H9 (cell line): Measurements from ENCODE around the gene PGA4. TPM values are rescaled to one million over a fixed set of nuclear protein-coding genes. Genes with fewer than 3 reads are reported as not detected.

Source experiments
- DNase-seq: peaks from one replicate; pipeline ENCODE4 v3.0.0-alpha.2; 2017
- H2AFZ ChIP-seq: one replicate; pipeline ENCODE4 v1.6.1; 2013; ENCODE audit warnings: mild to moderate bottlenecking, low read length, control low read depth, moderate library complexity
- H2AK5ac ChIP-seq: 2 replicates; pipeline ENCODE4 v1.6.1; 2013; ENCODE audit warnings: low read length, control low read depth, mixed read lengths; ENCODE audit not compliant: insufficient read length
- H2BK120ac ChIP-seq: one replicate; pipeline ENCODE4 v1.6.1; 2013; ENCODE audit warnings: low read depth, mild to moderate bottlenecking, low read length, control low read depth, inconsistent platforms; ENCODE audit not compliant: poor library complexity, severe bottlenecking
- H2BK12ac ChIP-seq: 2 replicates; pipeline ENCODE4 v1.6.1; 2013; ENCODE audit warnings: low read length, control low read depth, mixed read lengths, low read depth; ENCODE audit not compliant: insufficient read length
- H2BK15ac ChIP-seq: 2 replicates; pipeline ENCODE4 v1.6.1; 2013; ENCODE audit warnings: low read depth, low read length, control low read depth
- H2BK20ac ChIP-seq: one replicate; pipeline ENCODE4 v1.6.1; 2013; ENCODE audit warnings: low read depth, mild to moderate bottlenecking, low read length, control low read depth, inconsistent platforms; ENCODE audit not compliant: poor library complexity, severe bottlenecking
- H2BK5ac ChIP-seq: 2 replicates; pipeline ENCODE4 v1.6.1; 2013; ENCODE audit warnings: low read length, control low read depth, mixed read lengths; ENCODE audit not compliant: insufficient read length
- H3K14ac ChIP-seq: 2 replicates; pipeline ENCODE4 v1.6.1; 2013; ENCODE audit warnings: low read length, control low read depth; ENCODE audit not compliant: insufficient read depth
- H3K18ac ChIP-seq: 2 replicates; pipeline ENCODE4 v1.6.1; 2013; ENCODE audit warnings: low read depth, mild to moderate bottlenecking, mixed read lengths, low read length, control low read depth; ENCODE audit not compliant: insufficient read length
- H3K23ac ChIP-seq: 2 replicates; pipeline ENCODE4 v1.6.1; 2013; ENCODE audit warnings: low read length, control low read depth, mixed read lengths, low read depth; ENCODE audit not compliant: insufficient read length
- H3K23me2 ChIP-seq: 2 replicates; pipeline ENCODE4 v1.6.1; 2013; ENCODE audit warnings: low read depth, mild to moderate bottlenecking, mixed read lengths, low read length, control low read depth; ENCODE audit not compliant: insufficient read length, poor library complexity, severe bottlenecking
- H3K27ac ChIP-seq: 2 replicates; pipeline ENCODE4 v1.5.1; 2013; ENCODE audit warnings: low read length, control low read depth, mixed read lengths, low read depth; ENCODE audit not compliant: insufficient read length
- H3K27me3 ChIP-seq: 2 replicates; pipeline ENCODE4 v1.6.1; 2013; ENCODE audit warnings: low read length, control low read depth, inconsistent platforms; ENCODE audit not compliant: insufficient read depth
- H3K4ac ChIP-seq: 2 replicates; pipeline ENCODE4 v1.6.1; 2013; ENCODE audit warnings: low read depth, mild to moderate bottlenecking, control low read depth, inconsistent platforms, low read length, moderate library complexity
- H3K4me1 ChIP-seq: 2 replicates; pipeline ENCODE4 v1.6.1; 2013; ENCODE audit warnings: low read length, control low read depth, inconsistent platforms; ENCODE audit not compliant: insufficient read depth
- H3K4me2 ChIP-seq: 2 replicates; pipeline ENCODE4 v1.6.1; 2013; ENCODE audit warnings: low read length, control low read depth, mixed read lengths; ENCODE audit not compliant: insufficient read length, insufficient read depth
- H3K56ac ChIP-seq: 2 replicates; pipeline ENCODE4 v1.6.1; 2013; ENCODE audit warnings: low read depth, mild to moderate bottlenecking, mixed read lengths, low read length, control low read depth; ENCODE audit not compliant: insufficient read length
- H3K79me1 ChIP-seq: 2 replicates; pipeline ENCODE4 v1.6.1; 2013; ENCODE audit warnings: low read depth, mild to moderate bottlenecking, moderate library complexity, low read length, control low read depth, inconsistent platforms; ENCODE audit not compliant: insufficient read depth, poor library complexity, severe bottlenecking
- H3K79me2 ChIP-seq: 2 replicates; pipeline ENCODE4 v1.6.1; 2013; ENCODE audit warnings: low read length, control low read depth, inconsistent platforms; ENCODE audit not compliant: insufficient read depth
- H3K9ac ChIP-seq: 2 replicates; pipeline ENCODE4 v1.6.1; 2013; ENCODE audit warnings: low read length, control low read depth, mixed read lengths; ENCODE audit not compliant: insufficient read length; ENCODE audit errors: extremely low read depth
- H3K9me3 ChIP-seq: one replicate; pipeline ENCODE4 v1.6.1; 2013; ENCODE audit warnings: low read depth, low read length, inconsistent platforms; ENCODE audit not compliant: control insufficient read depth
- H3T11ph ChIP-seq: one replicate; pipeline ENCODE4 v1.6.1; 2013; ENCODE audit warnings: mild to moderate bottlenecking, low read length, control low read depth, inconsistent platforms
- H4K20me1 ChIP-seq: one replicate; pipeline ENCODE4 v1.6.1; 2013; ENCODE audit not compliant: control insufficient read depth, insufficient read length, insufficient read depth
- H4K5ac ChIP-seq: 2 replicates; pipeline ENCODE4 v1.6.1; 2013; ENCODE audit warnings: low read depth, mild to moderate bottlenecking, mixed read lengths, low read length, control low read depth; ENCODE audit not compliant: insufficient read length
- H4K8ac ChIP-seq: replicated peaks from 2 replicates; pipeline ENCODE4 v1.6.1; 2013; ENCODE audit warnings: low read length, control low read depth, mixed read lengths, low read depth; ENCODE audit not compliant: insufficient read length
- H4K91ac ChIP-seq: 2 replicates; pipeline ENCODE4 v1.6.1; 2013; ENCODE audit warnings: low read depth, mild to moderate bottlenecking, moderate library complexity, mixed read lengths, low read length, control low read depth; ENCODE audit not compliant: insufficient read length
- H3K27ac Mint-ChIP-seq, 3 experiments: 2 replicates in 2 of 3; 3 replicates in 1 of 3; pipeline ENCODE4 v1.8.0; 2020 to 2021; ENCODE audit warnings: mixed read lengths in 3 of 3, mild to moderate bottlenecking in 1 of 3, moderate library complexity in 1 of 3
- H3K27me3 Mint-ChIP-seq: 2 replicates; pipeline ENCODE4 v1.8.0; 2021; ENCODE audit warnings: low read depth, mild to moderate bottlenecking, moderate library complexity, mixed read lengths
- H3K36me3 Mint-ChIP-seq, 3 experiments: 2 replicates in 2 of 3; 3 replicates in 1 of 3; pipeline ENCODE4 v1.8.0; 2020 to 2021; ENCODE audit warnings: low read depth in 3 of 3, mixed read lengths in 3 of 3; ENCODE audit not compliant: insufficient read depth in 1 of 3
- H3K4me1 Mint-ChIP-seq, 2 experiments: 2 replicates each; pipeline ENCODE4 v1.8.0; 2020; ENCODE audit warnings: mixed read lengths in 2 of 2
- H3K4me3 Mint-ChIP-seq, 2 experiments: 2 replicates in 1 of 2; 3 replicates in 1 of 2; pipeline ENCODE4 v1.8.0; 2020 to 2021; ENCODE audit warnings: mild to moderate bottlenecking in 2 of 2, mixed read lengths in 2 of 2, moderate library complexity in 1 of 2
- H3K9me3 Mint-ChIP-seq, 2 experiments: 2 replicates in 1 of 2; 3 replicates in 1 of 2; pipeline ENCODE4 v1.8.0; 2020; ENCODE audit warnings: mild to moderate bottlenecking in 2 of 2, mixed read lengths in 2 of 2, moderate library complexity in 1 of 2
- WGBS: extraction: QIAGEN DNeasy Blood & Tissue Kit; methylation state at CpG from one replicate; pipeline ENCODE4 v1.1.7; 2013; ENCODE audit warnings: missing lambda C conversion rate, low lambda C conversion rate, mixed read lengths; ENCODE audit not compliant: insufficient read length; ENCODE audit errors: extremely low coverage; 5-methylcytosine and 5-hydroxymethylcytosine counted together
- total RNA-seq: library from RNA; stranded (reverse); gene quantifications from 2 replicates; pipeline ENCODE4 v1.2.1, GENCODE V29; 2021
- TF ChIP-seq, protein P1 (sequence below): fragments of 200-600 bp; sonication (generic); conservative IDR thresholded peaks from 3 replicates; pipeline ENCODE4 v1.8.0; 2021; ENCODE audit warnings: antibody characterized with exemption, mild to moderate bottlenecking

Gene PGA4
- total RNA-seq, 1 experiment from 2014 or later: not detected

DNA sequence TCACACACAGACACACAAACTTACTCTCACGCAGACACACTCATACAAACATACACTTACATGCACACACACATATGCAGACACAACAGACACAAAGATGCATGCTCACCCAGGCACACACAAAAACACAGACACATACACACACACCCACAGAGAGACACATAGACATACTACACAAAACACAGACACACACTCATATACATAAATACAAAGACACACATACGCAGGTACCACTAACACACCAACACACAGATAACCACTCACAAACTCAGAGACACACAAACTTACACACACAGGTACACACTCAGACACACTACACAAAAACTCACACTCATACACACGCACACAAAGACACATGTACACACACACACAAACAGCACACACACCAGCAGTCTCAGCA lies 50.6 kb downstream of the PGA4 start:
- H3K27me3 Mint-ChIP-seq: no peaks in the 10 kb centered on the region
- no peak overlapping the region for H2BK12ac ChIP-seq
- WGBS: no CpG with 5 or more reads among the region's 3 CpGs

More for the DNA sequence above, 50.6 kb downstream of the PGA4 start:
- H3K79me1 ChIP-seq: no peaks in the 10 kb centered on the region
- H3K4me2 ChIP-seq: no peak overlapping the region
- no peak overlapping the region for H2BK20ac ChIP-seq
- no peak overlapping the region for H3K9ac ChIP-seq
- no peak overlapping the region for H3K23ac ChIP-seq
- H3K27me3 ChIP-seq: no peaks in the 10 kb centered on the region
- H2BK5ac ChIP-seq: no peak overlapping the region
- H3K27ac ChIP-seq: no peak overlapping the region
- H4K91ac ChIP-seq: no peak overlapping the region
- H4K8ac ChIP-seq: no peak overlapping the region
- no peaks in the 10 kb centered on the region for H3K9me3 ChIP-seq
- Mint-ChIP-seq H3K9me3 (no peaks in the 10 kb centered on the region), H3K4me3 (no peak overlapping the region), H3K36me3 (peaks cover 0 to 42% (median 0%) of the 10 kb centered on the region in 3 experiments; a peak in 3 of 7 replicates), H3K4me1 (peaks cover 0 to 4% of the 10 kb centered on the region in 2 experiments; a peak in 1 of 4 replicates), H3K27ac (no peak overlapping the region)
- H2AK5ac ChIP-seq: no peak overlapping the region
- no peaks in the 10 kb centered on the region for H3K79me2 ChIP-seq
- no peaks in the 10 kb centered on the region for H3K4me1 ChIP-seq
- no peak overlapping the region for H3K18ac ChIP-seq
- H3K14ac ChIP-seq: no peak overlapping the region
- no peak overlapping the region for H3T11ph ChIP-seq
- no peak overlapping the region for H2AFZ ChIP-seq
- H3K56ac ChIP-seq: no peak overlapping the region
- H2BK15ac ChIP-seq: no peak overlapping the region
- TF ChIP-seq, protein P1, sequence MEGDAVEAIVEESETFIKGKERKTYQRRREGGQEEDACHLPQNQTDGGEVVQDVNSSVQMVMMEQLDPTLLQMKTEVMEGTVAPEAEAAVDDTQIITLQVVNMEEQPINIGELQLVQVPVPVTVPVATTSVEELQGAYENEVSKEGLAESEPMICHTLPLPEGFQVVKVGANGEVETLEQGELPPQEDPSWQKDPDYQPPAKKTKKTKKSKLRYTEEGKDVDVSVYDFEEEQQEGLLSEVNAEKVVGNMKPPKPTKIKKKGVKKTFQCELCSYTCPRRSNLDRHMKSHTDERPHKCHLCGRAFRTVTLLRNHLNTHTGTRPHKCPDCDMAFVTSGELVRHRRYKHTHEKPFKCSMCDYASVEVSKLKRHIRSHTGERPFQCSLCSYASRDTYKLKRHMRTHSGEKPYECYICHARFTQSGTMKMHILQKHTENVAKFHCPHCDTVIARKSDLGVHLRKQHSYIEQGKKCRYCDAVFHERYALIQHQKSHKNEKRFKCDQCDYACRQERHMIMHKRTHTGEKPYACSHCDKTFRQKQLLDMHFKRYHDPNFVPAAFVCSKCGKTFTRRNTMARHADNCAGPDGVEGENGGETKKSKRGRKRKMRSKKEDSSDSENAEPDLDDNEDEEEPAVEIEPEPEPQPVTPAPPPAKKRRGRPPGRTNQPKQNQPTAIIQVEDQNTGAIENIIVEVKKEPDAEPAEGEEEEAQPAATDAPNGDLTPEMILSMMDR: no peak
- H3K4ac ChIP-seq: no peak overlapping the region
- no peak overlapping the region for H4K5ac ChIP-seq
- H2BK120ac ChIP-seq: no peak overlapping the region
- DNase-seq: no peak
- H3K23me2 ChIP-seq: no peaks in the 10 kb centered on the region
- H4K20me1 ChIP-seq: no peaks in the 10 kb centered on the region
